Right ventricle myocardium superior (tissue), 1 donor: ENCODE data around the gene PLCH1. TPM values are rescaled to one million over a fixed set of nuclear protein-coding genes. Genes with fewer than 3 reads are reported as not detected.
A peak's percentile ranks its signal among the peaks of the same experiment; 100 is the strongest.

Experiments used
- ATAC-seq: fragments of 200-7000 bp; cut with Tn5 transposase; one replicate; pipeline ENCODE4 v1.9.1; 2020; ENCODE audit warnings: mild to moderate bottlenecking; ENCODE audit not compliant: poor library complexity
- DNase-seq: peaks from one replicate; pipeline ENCODE4 v3.0.0-alpha.2; 2020
- intact Hi-C: fragments of 100-400 bp; cut with DNase I; formaldehyde crosslinking; loops from one replicate; pipeline ENCODE4 v1.11.2; 2022
- total RNA-seq: library from RNA; stranded (reverse); fragmentation: NEBNext Ultra II Directional; extraction: Animal tissue kit (Norgen Biotek cat#: 25700); gene quantifications from one replicate; pipeline ENCODE4 v1.2.1, GENCODE V29; 2021
- donor health status: DM: no; HTN: yes; CAD: no; lungs with severe emphysema.

The PLCH1 gene
- total RNA-seq, 1 donor from 2014 or later: 1.3 TPM

GRCh38 chr3:155747946-155748290 is 3.0 kb upstream of the PLCH1 start:
- intact Hi-C loops: no loop called here
- ATAC-seq: no peak
- no peak for DNase-seq

GRCh38 chr3:155747286-155747945 is 2.5 kb upstream of the PLCH1 start:
- ATAC-seq (no peak), DNase-seq (no peak)
- intact Hi-C loops: no loop called here

- intact Hi-C loops: no loop called here
- no peak for ATAC-seq
Observed at GRCh38 chr3:155746703-155747102, 1.8 kb upstream of the PLCH1 start.

GRCh38 chr3:155745795-155746550 is 1.1 kb upstream of the PLCH1 start:
- DNase-seq (no peak), ATAC-seq (peak; percentile 38)
- intact Hi-C loops: no loop called here

More at GRCh38 chr3:155746703-155747102, 1.8 kb upstream of the PLCH1 start:
- no peak for DNase-seq

GRCh38 chr3:155744010-155744625 is 753 bp downstream of the PLCH1 start:
- intact Hi-C loops: no loop called here
- peak; percentile 81 for ATAC-seq
- peak; percentile 73 for DNase-seq

- intact Hi-C loops: no loop called here
- no peak for ATAC-seq
- DNase-seq: no peak
Observed at GRCh38 chr3:155743606-155744005, 1.3 kb downstream of the PLCH1 start.

GRCh38 chr3:155742349-155742965 is 2.4 kb downstream of the PLCH1 start:
- ATAC-seq (no peak), DNase-seq (no peak)
- intact Hi-C loops: no loop called here

GRCh38 chr3:155741603-155742002 is 3.3 kb downstream of the PLCH1 start:
- no peak for DNase-seq
- intact Hi-C loops: no loop called here
- no peak for ATAC-seq

- DNase-seq (no peak), ATAC-seq (no peak)
- intact Hi-C loops: no loop called here
Observed at GRCh38 chr3:155741101-155741500, 3.8 kb downstream of the PLCH1 start.

- intact Hi-C loops: no loop called here
- ATAC-seq (no peak), DNase-seq (no peak)
Observed at GRCh38 chr3:155739154-155739553, 5.7 kb downstream of the PLCH1 start.

- DNase-seq: no peak
- intact Hi-C loops: no loop called here
- no peak for ATAC-seq
Observed at GRCh38 chr3:155738580-155739076, 6.2 kb downstream of the PLCH1 start.

GRCh38 chr3:155737844-155738460 is 6.9 kb downstream of the PLCH1 start:
- intact Hi-C loops: no loop called here
- ATAC-seq (peak; percentile 56), DNase-seq (no peak)

- intact Hi-C loops: no loop called here
- ATAC-seq: no peak
- DNase-seq: no peak
Observed at GRCh38 chr3:155736381-155736780, 8.5 kb downstream of the PLCH1 start.

- ATAC-seq (no peak), DNase-seq (no peak)
- intact Hi-C loops: no loop called here
Observed at GRCh38 chr3:155730843-155731242, 14.0 kb downstream of the PLCH1 start.

- ATAC-seq: no peak
- no peak for DNase-seq
- intact Hi-C loops: no loop called here
Observed at GRCh38 chr3:155727836-155728235, 17.0 kb downstream of the PLCH1 start.

- ATAC-seq: no peak
- intact Hi-C loops: no loop called here
- DNase-seq: no peak
Observed at GRCh38 chr3:155714295-155714718, 30.6 kb downstream of the PLCH1 start.

GRCh38 chr3:155712008-155712407 is 32.9 kb downstream of the PLCH1 start:
- DNase-seq: no peak
- intact Hi-C loops: no loop called here
- ATAC-seq: no peak

- intact Hi-C loops: loop anchor here (10.0 kb wide), 1 partner anchor 320 kb away; no protein-coding TSS in a partner anchor
Observed at GRCh38 chr3:155704771-155705559, 39.9 kb downstream of the PLCH1 start.

More at GRCh38 chr3:155704771-155705559, 39.9 kb downstream of the PLCH1 start:
- DNase-seq: no peak
- peak; percentile 74 for ATAC-seq
